HG02970 (cell line): ENCODE measurements around the gene GATA3.
A peak's percentile ranks its signal among the peaks of the same experiment; 100 is the strongest.
"Not testable (repeated sequence)": the region's sequence is repeated elsewhere in the genome, so short reads cannot be mapped to it uniquely, and the experiment has no call there.

Source experiments
- ATAC-seq: cut with Tn5 transposase; IDR thresholded peaks from one replicate; pipeline ENCODE4 v1.9.1; 2021; ENCODE audit warnings: mild to moderate bottlenecking, moderate library complexity, moderate number of reproducible peaks; ENCODE audit not compliant: unreplicated experiment, low FRiP score

The GATA3 gene

GRCh38 chr10:8054494-8055407, at the start of gene GATA3:
TSS of gene GATA3 (plus strand) at chr10:8054688. CDS start at chr10:8055656, 968 bp downstream.
- ATAC-seq: peak; percentile 37

- ATAC-seq: no peak
These were observed 48.1 kb upstream of the GATA3 start for GRCh38 chr10:8006274-8006999.

- no peak for ATAC-seq
These were observed 45.5 kb upstream of the GATA3 start for GRCh38 chr10:8009031-8009430.

GRCh38 chr10:8013006-8013405, 41.5 kb upstream of the GATA3 start:
- no peak for ATAC-seq

- ATAC-seq: no peak
These were observed 40.9 kb upstream of the GATA3 start for GRCh38 chr10:8013619-8014018.

GRCh38 chr10:8014649-8015048, 39.8 kb upstream of the GATA3 start:
- no peak for ATAC-seq

GRCh38 chr10:8017277-8017676, 37.2 kb upstream of the GATA3 start:
- no peak for ATAC-seq

- ATAC-seq: no peak
These were observed 31.2 kb upstream of the GATA3 start for GRCh38 chr10:8023321-8023720.

- no peak for ATAC-seq
These were observed 30.6 kb upstream of the GATA3 start for GRCh38 chr10:8023851-8024250.

- ATAC-seq: no peak
These were observed 27.9 kb upstream of the GATA3 start for GRCh38 chr10:8026349-8027259.

GRCh38 chr10:8031211-8031610, 23.3 kb upstream of the GATA3 start:
- ATAC-seq: not testable (repeated sequence)

GRCh38 chr10:8032558-8032957, 21.9 kb upstream of the GATA3 start:
- no peak for ATAC-seq

GRCh38 chr10:8033812-8034465, 20.5 kb upstream of the GATA3 start:
- no peak for ATAC-seq

GRCh38 chr10:8034466-8035005, 20.0 kb upstream of the GATA3 start:
- no peak for ATAC-seq

- no peak for ATAC-seq
These were observed 19.4 kb upstream of the GATA3 start for GRCh38 chr10:8035006-8035640.

GRCh38 chr10:8035641-8036470, 18.6 kb upstream of the GATA3 start:
- no peak for ATAC-seq

- no peak for ATAC-seq
These were observed 17.8 kb upstream of the GATA3 start for GRCh38 chr10:8036506-8037198.
